HepG2 (cell line): ENCODE measurements around the gene RSL1D1. TPM values are rescaled to one million over a fixed set of nuclear protein-coding genes. Genes with fewer than 3 reads are reported as not detected.
A peak's percentile ranks its signal among the peaks of the same experiment; 100 is the strongest.

Experiments
- BRD4 ChIP-seq: sonication (generic); formaldehyde crosslinking; IDR thresholded peaks from 2 replicates; pipeline ENCODE4 v1.4.0; 2020; ENCODE audit warnings: missing genetic modification reagents
- ETV6 ChIP-seq: sonication (generic); formaldehyde crosslinking; conservative IDR thresholded peaks from 2 replicates; pipeline ENCODE4 v1.4.0; 2020; ENCODE audit warnings: missing genetic modification reagents
- GATAD2A ChIP-seq: IDR thresholded peaks from 2 replicates; pipeline ENCODE4 v1.6.1; 2016
- KAT7 ChIP-seq: IDR thresholded peaks from 2 replicates; pipeline ENCODE4 v1.6.1; 2018; ENCODE audit warnings: borderline replicate concordance, missing compliant biosample characterization
- KDM6A ChIP-seq: IDR thresholded peaks from 2 replicates; pipeline ENCODE4 v1.6.1; 2016; ENCODE audit warnings: low read depth
- NFKB2 ChIP-seq: sonication (generic); formaldehyde crosslinking; IDR thresholded peaks from 2 replicates; pipeline ENCODE4 v1.4.0; 2020; ENCODE audit warnings: missing genetic modification reagents, borderline replicate concordance
- NFRKB ChIP-seq: fragments of 450-650 bp; IDR thresholded peaks from 2 replicates; pipeline ENCODE4 v1.6.1; 2017
- SNAI1 ChIP-seq: sonication (generic); formaldehyde crosslinking; IDR thresholded peaks from 2 replicates; pipeline ENCODE4 v1.5.0; 2020; ENCODE audit warnings: mild to moderate bottlenecking, missing genetic modification reagents, borderline replicate concordance
- SOX6 ChIP-seq, 2 experiments: fragments of 450-650 bp in 1 of 2; sonication (generic) in 1 of 2; formaldehyde crosslinking in 1 of 2; IDR thresholded peaks; 2 replicates each; pipeline versions ENCODE4 v1.4.0 to v1.6.1; 2017 to 2020; ENCODE audit warnings: antibody characterized with exemption in 1 of 2, mild to moderate bottlenecking in 1 of 2, missing genetic modification reagents in 1 of 2
- SPEN ChIP-seq: sonication (generic); formaldehyde crosslinking; IDR thresholded peaks from 2 replicates; pipeline ENCODE4 v1.5.1; 2020; ENCODE audit warnings: low read depth, mild to moderate bottlenecking, missing genetic modification reagents
- YEATS4 ChIP-seq: sonication (generic); formaldehyde crosslinking; IDR thresholded peaks from 2 replicates; pipeline ENCODE4 v1.4.0; 2020; ENCODE audit warnings: missing genetic modification reagents, borderline replicate concordance
- ZFP62 ChIP-seq: sonication (generic); formaldehyde crosslinking; IDR thresholded peaks from 2 replicates; pipeline ENCODE4 v1.4.0; 2020; ENCODE audit warnings: missing genetic modification reagents
- ZKSCAN5 ChIP-seq: sonication (generic); formaldehyde crosslinking; IDR thresholded peaks from 2 replicates; pipeline ENCODE4 v1.5.1; 2020; ENCODE audit warnings: mild to moderate bottlenecking, missing genetic modification reagents
- ZNF180 ChIP-seq: sonication (generic); formaldehyde crosslinking; IDR thresholded peaks from 2 replicates; pipeline ENCODE4 v1.4.0; 2020; ENCODE audit warnings: low read depth, missing genetic modification reagents, borderline replicate concordance
- ZNF44 ChIP-seq: sonication (generic); formaldehyde crosslinking; IDR thresholded peaks from 2 replicates; pipeline ENCODE4 v1.5.1; 2020; ENCODE audit warnings: mild to moderate bottlenecking, missing genetic modification reagents
- ZNF550 ChIP-seq: sonication (generic); formaldehyde crosslinking; IDR thresholded peaks from 2 replicates; pipeline ENCODE4 v1.4.0; 2020; ENCODE audit warnings: mild to moderate bottlenecking, missing genetic modification reagents, borderline replicate concordance
- ZNF761 ChIP-seq: sonication (generic); formaldehyde crosslinking; conservative IDR thresholded peaks from 2 replicates; pipeline ENCODE4 v1.4.0; 2020; ENCODE audit warnings: mild to moderate bottlenecking, missing genetic modification reagents
- ZSCAN12 ChIP-seq: sonication (generic); formaldehyde crosslinking; IDR thresholded peaks from 2 replicates; pipeline ENCODE4 v1.9.0; 2021; ENCODE audit warnings: mild to moderate bottlenecking, missing genetic modification reagents
- ZSCAN9 ChIP-seq: IDR thresholded peaks from 2 replicates; pipeline ENCODE4 v1.6.1; 2016; ENCODE audit warnings: borderline replicate concordance
- polyA plus RNA-seq, 8 experiments: library from polyadenylated mRNA; depleted of rRNA in 3 of 8; stranded (reverse) in 7 of 8; unstranded in 1 of 8; fragments of >200 nt; fragmentation: Illumina TruSeq in 4 of 8; extraction: Trizol in 4 of 8; gene quantifications; 2 replicates each; pipeline versions ENCODE4 v1.2.1 to v1.2.3, GENCODE V29; 2011 to 2016; ENCODE audit warnings: low read depth in 4 of 8, missing spikeins in 1 of 8, mixed read lengths in 1 of 8; ENCODE audit not compliant: insufficient read depth in 1 of 8
- total RNA-seq, 5 experiments: library from RNA; depleted of rRNA; stranded (reverse); fragments of >200 nt; fragmentation: Illumina TruSeq; extraction: Trizol; gene quantifications; 2 replicates each; pipeline ENCODE4 v1.2.3, GENCODE V29; 2016; ENCODE audit warnings: low read depth in 1 of 5
- TF ChIP-seq, protein P1 (sequence below): sonication (generic); formaldehyde crosslinking; IDR thresholded peaks from 2 replicates; pipeline ENCODE4 v1.5.0; 2020; ENCODE audit warnings: mild to moderate bottlenecking, low read depth, missing genetic modification reagents, borderline replicate concordance
- TF ChIP-seq, protein P2 (sequence below): sonication (generic); formaldehyde crosslinking; IDR thresholded peaks from 2 replicates; pipeline ENCODE4 v1.4.0; 2020; ENCODE audit warnings: missing genetic modification reagents, borderline replicate concordance
- TF ChIP-seq, protein P3 (sequence below): IDR thresholded peaks from 2 replicates; pipeline ENCODE4 v1.6.1; 2016; ENCODE audit warnings: low read depth
- TF ChIP-seq, protein P4 (sequence below): sonication (generic); formaldehyde crosslinking; IDR thresholded peaks from 2 replicates; pipeline ENCODE4 v1.5.1; 2020; ENCODE audit warnings: mild to moderate bottlenecking, missing genetic modification reagents, borderline replicate concordance

The RSL1D1 gene
- total and polyA plus RNA-seq, 2 of the 13 experiments (the other 11 are each of a cell fraction or from before 2014, with no cell fraction given), result 187 to 343 TPM

DNA sequence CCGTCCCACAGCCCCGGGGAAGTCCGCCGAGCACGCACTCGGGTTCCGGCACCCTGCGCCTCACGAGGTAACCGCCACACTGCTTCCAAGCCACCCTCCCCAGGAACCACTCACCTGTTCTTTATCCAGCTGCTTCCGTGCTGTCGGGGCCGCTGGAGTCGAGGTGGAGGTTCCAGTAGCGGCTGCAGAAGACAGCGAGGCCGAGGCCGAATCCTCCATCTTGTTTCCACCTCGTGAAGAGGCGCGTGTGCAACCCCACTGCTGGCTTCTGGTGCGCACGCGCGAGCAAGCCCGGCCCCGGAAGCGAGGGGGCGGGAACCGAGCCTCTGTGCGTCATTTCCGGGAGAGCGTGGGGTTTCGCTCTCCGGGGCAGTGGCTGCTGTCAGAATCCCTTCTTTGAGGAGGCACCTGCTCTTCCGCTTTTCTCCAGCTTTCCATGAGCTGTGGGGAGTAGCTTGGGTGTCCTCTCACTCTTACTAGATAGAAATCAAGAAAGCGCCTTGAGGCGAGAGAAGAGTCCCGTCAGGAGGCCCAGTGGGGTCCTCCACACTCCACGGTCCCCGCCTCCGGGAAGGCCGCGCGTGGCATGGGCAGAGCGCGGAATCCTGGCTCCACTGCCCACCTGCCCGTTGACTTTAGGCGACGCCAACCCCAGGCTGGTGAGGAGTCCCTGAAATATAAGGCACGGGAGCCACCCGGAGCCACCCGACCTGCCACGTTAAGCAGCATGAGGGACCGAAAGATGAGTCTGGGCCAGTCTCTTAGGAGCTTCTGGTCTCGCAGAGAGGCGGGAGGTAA is at the start of gene RSL1D1 (continued):
- TF ChIP-seq ZSCAN12 (CRISPR knock-in tag), result peak; percentile 87
- TF ChIP-seq ZNF761, result peak; percentile 93
- TF ChIP-seq, protein P1, sequence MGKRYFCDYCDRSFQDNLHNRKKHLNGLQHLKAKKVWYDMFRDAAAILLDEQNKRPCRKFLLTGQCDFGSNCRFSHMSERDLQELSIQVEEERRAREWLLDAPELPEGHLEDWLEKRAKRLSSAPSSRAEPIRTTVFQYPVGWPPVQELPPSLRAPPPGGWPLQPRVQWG (CRISPR knock-in tag), result peak; percentile 67; the same call in 1 of the 2 replicates
- TF ChIP-seq KDM6A (CRISPR knock-in tag), result 0 out of 2 replicates have a peak, but pooled peaks have one; percentile 9
- TF ChIP-seq, protein P2, sequence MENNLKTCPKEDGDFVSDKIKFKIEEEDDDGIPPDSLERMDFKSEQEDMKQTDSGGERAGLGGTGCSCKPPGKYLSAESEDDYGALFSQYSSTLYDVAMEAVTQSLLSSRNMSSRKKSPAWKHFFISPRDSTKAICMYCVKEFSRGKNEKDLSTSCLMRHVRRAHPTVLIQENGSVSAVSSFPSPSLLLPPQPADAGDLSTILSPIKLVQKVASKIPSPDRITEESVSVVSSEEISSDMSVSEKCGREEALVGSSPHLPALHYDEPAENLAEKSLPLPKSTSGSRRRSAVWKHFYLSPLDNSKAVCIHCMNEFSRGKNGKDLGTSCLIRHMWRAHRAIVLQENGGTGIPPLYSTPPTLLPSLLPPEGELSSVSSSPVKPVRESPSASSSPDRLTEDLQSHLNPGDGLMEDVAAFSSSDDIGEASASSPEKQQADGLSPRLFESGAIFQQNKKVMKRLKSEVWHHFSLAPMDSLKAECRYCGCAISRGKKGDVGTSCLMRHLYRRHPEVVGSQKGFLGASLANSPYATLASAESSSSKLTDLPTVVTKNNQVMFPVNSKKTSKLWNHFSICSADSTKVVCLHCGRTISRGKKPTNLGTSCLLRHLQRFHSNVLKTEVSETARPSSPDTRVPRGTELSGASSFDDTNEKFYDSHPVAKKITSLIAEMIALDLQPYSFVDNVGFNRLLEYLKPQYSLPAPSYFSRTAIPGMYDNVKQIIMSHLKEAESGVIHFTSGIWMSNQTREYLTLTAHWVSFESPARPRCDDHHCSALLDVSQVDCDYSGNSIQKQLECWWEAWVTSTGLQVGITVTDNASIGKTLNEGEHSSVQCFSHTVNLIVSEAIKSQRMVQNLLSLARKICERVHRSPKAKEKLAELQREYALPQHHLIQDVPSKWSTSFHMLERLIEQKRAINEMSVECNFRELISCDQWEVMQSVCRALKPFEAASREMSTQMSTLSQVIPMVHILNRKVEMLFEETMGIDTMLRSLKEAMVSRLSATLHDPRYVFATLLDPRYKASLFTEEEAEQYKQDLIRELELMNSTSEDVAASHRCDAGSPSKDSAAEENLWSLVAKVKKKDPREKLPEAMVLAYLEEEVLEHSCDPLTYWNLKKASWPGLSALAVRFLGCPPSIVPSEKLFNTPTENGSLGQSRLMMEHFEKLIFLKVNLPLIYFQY (CRISPR knock-in tag), result peak; percentile 14; the same call in 1 of the 2 replicates
- peak; percentile 85; the same call in 1 of the 2 replicates for TF ChIP-seq ZSCAN9 (CRISPR knock-in tag)
- peak; percentile 91 for TF ChIP-seq NFRKB
- TF ChIP-seq SNAI1 (CRISPR knock-in tag), result peak; percentile 87; the same call in 1 of the 2 replicates
- peak; percentile 95 for TF ChIP-seq ETV6 (CRISPR knock-in tag)
- TF ChIP-seq ZNF550, result no peak; the same call in 1 of the 2 replicates
- no peak for TF ChIP-seq SOX6 (IDR thresholded peaks at IDR 0.05)
- peak; percentile 65; the same call in 1 of the 2 replicates for TF ChIP-seq SOX6 (CRISPR knock-in tag; IDR thresholded peaks at IDR 0.05)
- TF ChIP-seq GATAD2A (CRISPR knock-in tag), result no peak; the same call in 1 of the 2 replicates
- TF ChIP-seq SPEN (CRISPR knock-in tag), result peak; percentile 79
- peak; percentile 16; the same call in 1 of the 2 replicates for TF ChIP-seq ZKSCAN5 (CRISPR knock-in tag)
- TF ChIP-seq, protein P3, sequence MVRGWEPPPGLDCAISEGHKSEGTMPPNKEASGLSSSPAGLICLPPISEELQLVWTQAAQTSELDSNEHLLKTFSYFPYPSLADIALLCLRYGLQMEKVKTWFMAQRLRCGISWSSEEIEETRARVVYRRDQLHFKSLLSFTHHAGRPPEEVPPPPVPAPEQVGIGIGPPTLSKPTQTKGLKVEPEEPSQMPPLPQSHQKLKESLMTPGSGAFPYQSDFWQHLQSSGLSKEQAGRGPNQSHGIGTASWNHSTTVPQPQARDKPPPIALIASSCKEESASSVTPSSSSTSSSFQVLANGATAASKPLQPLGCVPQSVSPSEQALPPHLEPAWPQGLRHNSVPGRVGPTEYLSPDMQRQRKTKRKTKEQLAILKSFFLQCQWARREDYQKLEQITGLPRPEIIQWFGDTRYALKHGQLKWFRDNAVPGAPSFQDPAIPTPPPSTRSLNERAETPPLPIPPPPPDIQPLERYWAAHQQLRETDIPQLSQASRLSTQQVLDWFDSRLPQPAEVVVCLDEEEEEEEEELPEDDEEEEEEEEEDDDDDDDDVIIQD, result peak; percentile 6; the same call in 1 of the 2 replicates
- no peak; the same call in 1 of the 2 replicates for TF ChIP-seq ZNF180 (CRISPR knock-in tag)
- no peak for TF ChIP-seq ZFP62 (CRISPR knock-in tag)
- TF ChIP-seq ZNF44, result peak; percentile 97
- TF ChIP-seq NFKB2, result peak; percentile 92; the same call in 1 of the 2 replicates
- TF ChIP-seq, protein P4, sequence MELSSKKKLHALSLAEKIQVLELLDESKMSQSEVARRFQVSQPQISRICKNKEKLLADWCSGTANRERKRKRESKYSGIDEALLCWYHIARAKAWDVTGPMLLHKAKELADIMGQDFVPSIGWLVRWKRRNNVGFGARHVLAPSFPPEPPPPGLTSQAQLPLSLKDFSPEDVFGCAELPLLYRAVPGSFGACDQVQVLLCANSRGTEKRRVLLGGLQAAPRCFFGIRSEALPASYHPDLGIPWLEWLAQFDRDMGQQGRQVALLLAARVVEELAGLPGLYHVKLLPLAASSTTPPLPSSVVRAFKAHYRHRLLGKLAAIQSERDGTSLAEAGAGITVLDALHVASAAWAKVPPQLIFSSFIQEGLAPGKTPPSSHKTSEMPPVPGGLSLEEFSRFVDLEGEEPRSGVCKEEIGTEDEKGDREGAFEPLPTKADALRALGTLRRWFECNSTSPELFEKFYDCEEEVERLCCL, result peak; percentile 82; the same call in 1 of the 2 replicates
- peak; percentile 100 for TF ChIP-seq YEATS4
- peak; percentile 91; the same call in 1 of the 2 replicates for TF ChIP-seq KAT7 (CRISPR knock-in tag)
- peak; percentile 98 for TF ChIP-seq BRD4 (CRISPR knock-in tag)
